ENCODE results near the gene RNF4.

RNF4 gene

GRCh38 chr4:2483237-2483636 lies 14.3 kb downstream of the RNF4 start:
- TF ChIP-seq, protein P1, sequence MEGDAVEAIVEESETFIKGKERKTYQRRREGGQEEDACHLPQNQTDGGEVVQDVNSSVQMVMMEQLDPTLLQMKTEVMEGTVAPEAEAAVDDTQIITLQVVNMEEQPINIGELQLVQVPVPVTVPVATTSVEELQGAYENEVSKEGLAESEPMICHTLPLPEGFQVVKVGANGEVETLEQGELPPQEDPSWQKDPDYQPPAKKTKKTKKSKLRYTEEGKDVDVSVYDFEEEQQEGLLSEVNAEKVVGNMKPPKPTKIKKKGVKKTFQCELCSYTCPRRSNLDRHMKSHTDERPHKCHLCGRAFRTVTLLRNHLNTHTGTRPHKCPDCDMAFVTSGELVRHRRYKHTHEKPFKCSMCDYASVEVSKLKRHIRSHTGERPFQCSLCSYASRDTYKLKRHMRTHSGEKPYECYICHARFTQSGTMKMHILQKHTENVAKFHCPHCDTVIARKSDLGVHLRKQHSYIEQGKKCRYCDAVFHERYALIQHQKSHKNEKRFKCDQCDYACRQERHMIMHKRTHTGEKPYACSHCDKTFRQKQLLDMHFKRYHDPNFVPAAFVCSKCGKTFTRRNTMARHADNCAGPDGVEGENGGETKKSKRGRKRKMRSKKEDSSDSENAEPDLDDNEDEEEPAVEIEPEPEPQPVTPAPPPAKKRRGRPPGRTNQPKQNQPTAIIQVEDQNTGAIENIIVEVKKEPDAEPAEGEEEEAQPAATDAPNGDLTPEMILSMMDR (IDR thresholded peaks at IDR 0.05; ENCODE audit: borderline replicate concordance, insufficient read depth, low read depth, low read length), result no peak
- no peak overlapping the region for H3K4me3 ChIP-seq (ENCODE audit: low read depth, low read length)

- TF ChIP-seq, protein P1 (IDR thresholded peaks at IDR 0.05; ENCODE audit: borderline replicate concordance, insufficient read depth, low read depth, low read length), result no peak
- H3K4me3 ChIP-seq (ENCODE audit: low read depth, low read length), result no peak overlapping the region
These were observed 15.3 kb downstream of the RNF4 start for GRCh38 chr4:2484185-2484584.

DNA sequence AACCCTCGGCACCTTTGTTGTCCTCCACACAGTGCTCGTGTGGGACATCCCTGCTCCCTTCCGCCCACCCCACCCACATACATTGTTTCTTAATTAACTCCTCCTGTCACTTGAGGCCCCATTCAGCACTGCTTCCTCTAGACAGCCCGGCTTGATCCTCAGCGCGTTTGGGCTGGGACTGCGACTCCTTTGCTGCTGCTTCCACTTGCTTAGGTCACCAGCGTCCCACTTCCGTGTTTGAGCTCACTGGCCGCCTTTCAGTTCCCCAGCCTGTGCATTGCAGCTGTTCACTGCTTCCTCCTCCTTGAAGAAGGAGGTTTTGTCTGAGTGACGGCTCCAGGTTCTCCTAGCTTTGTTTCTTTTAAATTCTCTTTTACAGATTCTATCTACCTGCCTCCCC lies 16.1 kb downstream of the RNF4 start:
- TF ChIP-seq, protein P1 (IDR thresholded peaks at IDR 0.05; ENCODE audit: borderline replicate concordance, insufficient read depth, low read depth, low read length), result no peak
- H3K4me3 ChIP-seq (ENCODE audit: low read depth, low read length), result no peak overlapping the region

DNA sequence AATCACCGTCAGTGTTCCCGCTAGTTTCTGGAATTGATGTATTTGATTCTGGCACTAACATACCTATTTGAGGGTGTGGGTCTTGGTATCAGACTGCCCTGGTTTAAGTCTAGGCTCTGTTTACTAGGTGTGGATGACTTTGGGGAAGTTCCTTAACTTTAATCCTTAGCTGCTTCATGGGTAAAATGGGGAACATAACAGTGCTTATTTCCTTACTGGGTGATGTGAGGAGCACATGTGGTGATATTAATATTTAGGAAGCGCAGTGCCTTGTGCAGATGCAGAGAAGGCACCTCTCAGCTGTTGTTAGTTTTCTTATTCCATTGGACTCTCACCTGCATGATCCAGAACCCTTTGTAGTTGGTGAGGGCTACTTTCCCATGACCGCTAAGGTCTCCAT lies 17.1 kb downstream of the RNF4 start:
- no peak overlapping the region for H3K4me3 ChIP-seq (ENCODE audit: low read depth, low read length)
- TF ChIP-seq, protein P1 (IDR thresholded peaks at IDR 0.05; ENCODE audit: borderline replicate concordance, insufficient read depth, low read depth, low read length), result no peak

- TF ChIP-seq, protein P1 (IDR thresholded peaks at IDR 0.05; ENCODE audit: borderline replicate concordance, insufficient read depth, low read depth, low read length), result no peak
- H3K4me3 ChIP-seq (ENCODE audit: low read depth, low read length), result no peak overlapping the region
These were observed 18.1 kb downstream of the RNF4 start for GRCh38 chr4:2486981-2487380.

DNA sequence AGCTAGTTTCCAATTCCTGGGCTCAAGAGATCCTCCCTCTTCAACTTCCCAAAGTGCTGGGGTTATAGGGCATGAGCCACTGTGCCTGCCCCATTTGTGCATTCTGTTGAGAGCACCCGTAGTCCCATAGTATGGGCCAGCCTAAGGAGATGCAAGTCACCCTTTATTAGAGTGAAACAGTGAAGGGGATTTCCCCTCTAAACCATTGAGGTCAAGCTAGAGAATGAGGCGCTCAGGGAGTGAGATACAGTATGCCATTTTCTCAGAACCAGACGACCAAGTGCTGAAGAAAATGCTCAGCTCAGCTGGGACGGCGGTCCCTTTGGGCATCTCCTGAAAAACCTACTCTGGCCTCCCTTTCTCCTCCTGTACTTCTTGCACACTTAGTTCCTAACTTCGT lies 18.7 kb downstream of the RNF4 start:
- H3K4me3 ChIP-seq (ENCODE audit: low read depth, low read length), result no peak overlapping the region
- TF ChIP-seq, protein P1 (IDR thresholded peaks at IDR 0.05; ENCODE audit: borderline replicate concordance, insufficient read depth, low read depth, low read length), result no peak

DNA sequence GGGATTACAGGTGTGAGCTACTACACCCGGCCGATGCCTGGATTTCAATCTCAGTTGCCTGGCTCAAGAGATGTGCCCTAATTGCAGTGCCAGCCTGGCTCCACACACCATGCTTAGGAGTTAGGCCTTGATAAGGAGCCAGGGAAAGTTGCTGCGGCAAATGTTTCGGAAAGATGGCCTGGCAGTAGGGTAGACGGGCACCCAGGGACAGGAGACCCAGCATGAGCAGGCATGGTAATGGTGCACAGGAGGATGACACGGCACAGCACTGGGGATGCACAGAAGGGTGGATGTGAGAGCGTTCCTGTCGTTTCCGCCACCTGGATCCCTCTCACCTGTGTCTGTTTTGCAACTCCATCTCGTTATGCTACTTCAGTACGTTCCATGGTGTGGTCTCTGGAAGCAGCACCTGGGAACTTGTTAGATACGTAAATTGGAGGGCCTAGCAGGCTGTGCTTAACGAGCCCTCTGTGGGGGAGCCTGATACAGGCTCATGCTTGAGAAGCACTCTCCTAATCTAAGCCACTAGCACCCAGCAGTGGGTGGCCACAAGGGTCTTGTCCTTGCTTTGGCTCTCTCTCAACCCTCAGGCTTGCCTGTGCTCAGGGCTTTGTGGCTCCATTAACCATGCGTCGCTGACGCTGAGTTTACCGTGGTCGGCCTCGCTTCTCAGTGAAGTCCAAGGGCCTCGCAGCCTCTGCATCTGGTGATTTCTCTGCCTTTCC lies 20.3 kb downstream of the RNF4 start:
- TF ChIP-seq, protein P1 (IDR thresholded peaks at IDR 0.05; ENCODE audit: borderline replicate concordance, insufficient read depth, low read depth, low read length), result no peak
- no peak overlapping the region for H3K4me3 ChIP-seq (ENCODE audit: low read depth, low read length)
